GM21529 (cell line): ENCODE data around the gene SNX25.
"Not testable (repeated sequence)": the region's sequence is repeated elsewhere in the genome, so short reads cannot be mapped to it uniquely, and the experiment has no call there.

Source experiments
- ATAC-seq: cut with Tn5 transposase; IDR thresholded peaks from one replicate; pipeline ENCODE4 v1.9.1; 2021; ENCODE audit not compliant: unreplicated experiment

Gene SNX25

DNA sequence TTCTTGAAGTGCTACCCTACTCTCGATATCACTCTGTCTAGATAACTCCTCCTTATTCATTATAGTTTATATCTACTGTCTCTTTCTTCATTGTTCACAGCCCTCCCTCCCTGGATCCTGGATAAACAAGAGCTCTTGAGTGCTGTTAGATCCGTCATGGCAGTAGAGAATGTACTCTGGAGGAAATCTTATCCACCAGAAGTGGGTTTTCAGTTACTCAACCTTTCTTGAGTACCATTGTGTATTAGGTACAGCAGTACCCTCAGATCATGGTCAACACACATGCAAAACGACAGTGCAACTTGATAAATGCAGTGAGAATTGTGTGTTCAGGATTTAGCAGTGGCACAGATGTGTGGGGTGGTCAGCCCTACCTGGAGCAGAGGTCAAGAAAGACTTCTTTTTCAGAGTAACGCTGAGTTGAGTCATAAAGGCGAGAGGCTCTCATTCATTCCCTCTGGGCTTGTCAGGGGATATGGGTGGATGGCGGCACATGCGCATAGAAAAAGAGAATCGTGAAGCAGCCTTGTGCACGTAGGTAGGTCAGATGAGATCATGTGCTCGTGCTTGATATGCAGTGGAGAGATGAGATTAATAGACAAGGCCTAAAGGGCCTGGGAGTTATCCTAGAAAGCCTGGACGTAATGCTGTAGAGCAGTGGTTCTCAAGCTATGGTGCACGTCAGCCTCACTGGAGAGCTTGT is 89.5 kb downstream of the SNX25 start:
- ATAC-seq: no peak

DNA sequence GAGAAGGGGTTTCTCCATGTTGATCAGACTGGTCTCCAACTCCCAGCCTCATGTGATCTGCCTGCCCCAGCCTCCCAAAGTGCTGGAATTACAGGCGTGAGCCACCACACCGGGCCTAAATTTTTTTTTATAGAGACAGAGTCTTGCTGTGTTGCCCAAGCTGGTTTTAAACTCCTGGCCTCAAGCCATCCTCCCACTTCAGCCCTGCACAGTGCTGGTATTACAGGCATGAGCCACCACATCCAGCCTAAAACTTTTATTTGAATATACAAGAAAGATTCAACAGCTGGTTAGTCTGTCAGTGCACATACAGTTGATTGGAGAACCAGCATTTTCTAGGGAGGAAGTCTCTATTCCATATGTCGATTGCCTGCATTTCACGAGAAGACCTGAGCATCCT is 95.1 kb downstream of the SNX25 start:
- ATAC-seq: no peak

DNA sequence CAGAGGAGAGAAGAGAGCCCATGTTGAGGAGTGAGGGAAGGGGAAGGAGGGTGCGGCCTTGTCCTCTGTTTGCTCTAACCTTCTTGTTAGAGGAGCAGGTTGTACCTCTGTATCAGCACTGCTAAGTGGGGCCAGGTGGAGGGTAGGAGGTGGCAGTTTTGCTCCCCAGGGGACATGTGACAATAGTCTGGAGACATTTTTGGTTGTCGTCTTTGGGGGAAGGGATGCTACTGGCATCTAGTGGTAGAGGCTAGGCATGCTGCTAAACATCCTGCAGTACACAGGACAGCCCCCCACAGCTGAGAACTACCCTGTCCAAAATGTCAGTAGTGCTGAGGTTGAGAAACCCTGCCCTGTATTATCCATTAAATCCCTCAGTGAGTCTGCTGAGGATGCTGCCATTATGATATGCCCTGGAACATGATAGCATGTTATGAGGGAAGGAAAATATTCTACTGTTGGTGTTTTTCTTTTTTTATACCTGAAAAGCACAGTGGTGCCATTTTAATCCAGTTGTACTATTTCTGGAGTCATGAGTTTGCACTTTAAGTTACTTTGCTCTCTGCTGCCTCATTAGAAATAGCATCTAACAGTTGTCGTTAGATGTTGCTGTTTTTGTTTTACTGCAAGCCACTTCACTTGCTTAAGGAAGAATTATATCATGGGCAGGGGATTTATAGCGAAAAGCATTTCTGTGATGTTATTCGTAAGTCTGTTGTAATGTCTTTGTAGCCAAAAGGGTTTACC is 95.7 kb downstream of the SNX25 start:
- peak; percentile 37 for ATAC-seq

DNA sequence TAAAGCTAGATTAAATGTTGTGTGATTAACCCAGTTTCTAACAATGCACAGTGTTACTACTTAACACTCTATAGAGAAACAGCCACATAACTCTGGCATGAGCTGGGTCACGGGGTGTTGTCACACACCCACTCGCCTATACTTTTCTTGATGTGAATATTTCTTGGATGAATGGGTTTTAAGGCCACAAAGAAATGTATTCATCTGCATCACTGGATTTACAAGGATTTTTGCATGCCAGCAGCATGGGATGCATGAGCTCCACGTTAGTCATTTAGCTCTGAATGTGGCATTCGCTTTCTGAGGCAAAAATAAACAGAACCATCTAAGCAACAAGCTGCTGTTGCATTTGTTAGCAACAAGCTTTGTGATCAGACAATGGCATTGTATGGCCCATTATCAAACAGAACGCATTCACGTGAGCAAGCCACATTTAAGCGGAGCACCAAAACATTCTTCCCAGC is 96.6 kb downstream of the SNX25 start:
- no peak for ATAC-seq

DNA sequence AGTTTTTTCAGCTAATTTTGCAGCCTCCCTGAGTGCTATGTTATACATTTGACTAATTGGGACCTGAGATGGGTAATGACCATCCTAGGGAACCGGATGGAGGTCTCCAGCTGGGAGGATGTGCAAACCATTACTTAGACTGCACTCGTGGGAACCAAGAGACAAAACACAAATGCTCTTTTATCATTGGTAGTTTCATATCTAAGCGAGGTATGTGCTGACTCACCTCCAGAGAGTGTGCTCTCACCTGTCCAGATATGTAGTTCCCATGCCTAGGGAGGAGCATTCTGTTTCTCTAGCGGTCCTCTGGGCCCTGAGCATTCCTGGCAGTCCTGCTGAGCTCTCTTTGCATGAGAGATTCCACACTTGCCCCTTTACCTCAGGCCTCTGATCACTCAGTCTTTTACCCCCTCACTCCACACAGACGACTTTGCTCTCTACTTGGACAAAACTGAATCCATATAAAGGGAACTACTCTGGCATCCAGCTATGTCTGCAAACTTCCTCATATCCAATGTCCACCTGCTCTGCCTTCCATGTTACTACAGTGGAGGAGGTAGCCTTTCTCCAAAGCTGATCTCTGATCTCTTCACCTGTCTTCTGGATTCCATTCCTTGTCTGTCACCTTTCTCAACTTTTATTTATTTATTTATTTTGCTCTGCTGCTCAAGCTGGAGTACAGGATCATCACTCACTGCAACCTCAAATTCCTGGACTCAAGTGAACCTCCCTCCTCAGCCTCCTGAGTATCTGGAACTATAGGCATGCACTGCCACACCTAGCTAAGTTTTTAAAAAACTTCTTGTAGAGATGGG is 97.9 kb downstream of the SNX25 start:
- ATAC-seq: peak; percentile 64

DNA sequence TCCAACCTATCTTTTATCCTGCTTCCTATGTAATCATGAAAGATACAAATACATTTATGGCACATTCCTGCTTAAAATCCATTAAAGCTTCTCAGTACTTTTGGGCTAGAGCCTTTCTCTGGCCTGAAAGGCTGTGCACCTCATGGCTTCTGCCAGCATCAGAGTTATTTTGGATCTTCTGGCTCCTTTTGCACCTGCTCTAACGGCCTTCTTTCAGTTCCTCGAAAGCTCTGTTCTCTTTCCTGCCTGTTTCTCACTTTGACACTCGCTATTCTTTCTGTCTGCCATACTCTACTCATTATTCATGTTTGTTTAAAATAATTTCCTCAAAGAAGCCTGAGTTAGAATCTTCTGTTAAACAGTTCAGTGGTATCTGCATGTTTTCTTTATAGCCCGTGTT is 100.4 kb downstream of the SNX25 start:
- peak; percentile 48 for ATAC-seq

DNA sequence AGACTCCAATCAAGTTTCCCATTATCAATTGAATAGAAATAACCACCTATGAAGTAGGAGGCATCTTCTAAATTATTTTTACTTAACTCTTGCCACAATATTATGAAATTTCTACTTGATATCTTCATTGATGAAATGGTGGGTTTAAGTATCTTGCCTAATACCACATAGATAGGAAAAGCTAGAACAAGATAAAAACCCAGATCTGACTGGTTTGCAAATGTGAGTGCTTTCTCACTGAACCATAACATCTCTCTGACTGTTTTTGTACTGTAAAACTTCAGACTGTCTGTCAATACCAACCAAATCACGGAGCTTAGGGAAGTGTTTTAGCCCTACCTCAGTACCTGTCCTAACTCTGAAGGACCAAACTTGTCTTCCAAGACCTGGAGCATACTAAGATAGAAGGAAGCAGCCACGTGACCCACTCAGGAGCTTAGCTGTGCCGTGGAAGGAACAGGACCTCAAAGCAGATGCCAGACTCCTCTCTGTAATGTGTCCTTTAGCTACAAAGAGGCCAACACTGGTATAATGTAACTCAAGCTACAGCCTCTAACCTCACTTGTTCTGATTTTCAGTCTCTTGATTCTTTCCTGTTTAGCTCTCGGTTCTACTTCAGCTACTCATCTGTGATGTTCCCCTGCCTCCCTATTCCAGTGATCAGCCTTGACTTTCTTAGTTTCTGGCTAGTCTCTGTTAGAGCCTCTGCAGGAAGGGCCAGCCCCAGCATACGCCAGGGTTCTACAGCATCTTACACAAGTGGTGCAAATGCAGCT is 101.9 kb downstream of the SNX25 start:
- peak; percentile 34 for ATAC-seq

DNA sequence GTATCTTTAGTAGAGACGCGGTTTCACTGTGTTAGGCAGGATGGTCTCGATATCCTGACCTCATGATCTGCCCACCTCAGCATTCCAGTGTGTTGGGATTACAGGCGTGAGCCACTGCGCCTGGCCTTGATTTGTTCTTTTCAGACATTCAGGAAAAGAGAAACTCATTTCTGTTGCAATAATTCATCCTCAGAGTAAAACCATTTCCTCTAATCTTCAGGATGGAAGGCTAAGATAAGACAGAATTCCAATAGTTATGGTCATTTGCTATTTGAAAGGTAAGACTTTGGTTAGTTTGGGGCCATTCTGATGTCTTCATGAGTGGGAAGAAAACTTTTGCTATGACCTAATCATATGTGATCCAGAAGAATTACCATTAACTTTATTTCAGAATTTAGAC is 103.3 kb downstream of the SNX25 start:
- no peak for ATAC-seq

DNA sequence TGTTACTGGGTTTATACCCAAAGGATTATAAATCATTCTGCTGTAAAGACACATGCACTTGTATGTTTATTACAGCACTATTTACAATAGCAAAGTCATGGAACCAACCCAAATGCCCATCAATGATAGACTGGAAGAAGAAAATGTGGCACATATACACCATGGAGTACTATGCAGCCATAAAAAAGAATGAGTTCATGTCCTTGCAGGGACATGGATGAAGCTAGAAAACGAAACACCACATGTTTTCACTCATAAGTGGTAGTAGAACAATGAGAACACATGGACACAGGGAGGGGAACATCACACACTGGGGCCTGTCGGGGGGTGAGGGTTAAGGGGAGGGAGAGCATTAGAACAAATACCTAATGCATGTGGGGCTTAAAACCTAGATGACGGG is 108.1 kb downstream of the SNX25 start:
- not testable (repeated sequence) for ATAC-seq

DNA sequence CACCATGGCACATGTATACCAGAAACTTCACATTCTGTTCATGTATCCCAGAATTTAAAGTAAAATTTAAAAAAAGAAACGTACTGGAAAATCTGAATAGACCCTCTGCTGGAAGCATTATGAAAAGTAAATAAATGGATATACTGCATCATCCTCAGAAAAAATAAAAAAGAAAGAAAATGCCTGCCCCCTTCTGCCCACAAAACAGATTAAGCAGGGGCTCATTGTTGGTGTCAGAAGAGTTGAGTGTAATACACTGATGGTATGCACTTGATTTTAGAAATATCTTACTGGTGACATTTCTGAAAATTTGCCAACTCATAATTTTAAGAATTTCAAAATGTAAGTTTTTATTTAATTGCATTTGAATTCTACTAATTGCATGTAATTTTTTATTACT is 108.5 kb downstream of the SNX25 start:
- ATAC-seq: no peak

DNA sequence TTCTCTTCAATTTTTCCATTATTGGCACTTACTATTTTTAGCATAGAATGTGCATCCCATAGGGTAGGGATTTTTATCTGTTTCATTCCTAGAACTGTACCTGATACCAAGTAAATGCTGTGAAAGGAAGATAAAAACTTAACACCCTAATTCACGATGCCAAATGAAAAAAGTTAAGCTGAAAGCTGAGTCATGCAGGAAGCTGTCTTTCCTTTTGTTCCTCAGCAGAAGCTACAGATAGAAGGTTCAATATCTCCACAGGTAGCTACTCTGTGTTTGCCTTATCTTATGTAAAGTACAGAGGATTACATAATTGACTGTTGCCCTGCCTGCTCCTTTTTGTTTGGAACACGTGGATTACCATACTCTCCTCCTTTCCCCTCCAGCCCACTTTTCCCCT is 109.3 kb downstream of the SNX25 start:
- ATAC-seq: no peak

DNA sequence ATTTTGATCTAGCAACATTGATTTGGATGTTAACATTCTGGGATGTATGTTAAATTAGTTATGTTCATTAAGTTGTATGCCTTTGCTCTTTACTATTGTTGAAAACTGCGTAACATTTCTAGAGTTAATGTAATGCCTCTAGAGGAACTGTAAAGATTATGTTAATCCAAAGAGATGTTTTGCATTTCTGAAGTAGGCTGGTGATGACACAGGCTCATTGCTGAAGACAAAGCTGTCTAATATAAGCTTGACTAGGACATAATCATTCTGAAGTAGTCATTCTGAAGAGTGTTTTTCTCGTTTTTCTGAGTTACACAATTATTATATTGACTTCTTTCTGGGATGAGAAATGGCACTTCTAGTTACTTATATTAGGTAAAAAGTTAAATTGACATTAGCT is 113.4 kb downstream of the SNX25 start:
- no peak for ATAC-seq

DNA sequence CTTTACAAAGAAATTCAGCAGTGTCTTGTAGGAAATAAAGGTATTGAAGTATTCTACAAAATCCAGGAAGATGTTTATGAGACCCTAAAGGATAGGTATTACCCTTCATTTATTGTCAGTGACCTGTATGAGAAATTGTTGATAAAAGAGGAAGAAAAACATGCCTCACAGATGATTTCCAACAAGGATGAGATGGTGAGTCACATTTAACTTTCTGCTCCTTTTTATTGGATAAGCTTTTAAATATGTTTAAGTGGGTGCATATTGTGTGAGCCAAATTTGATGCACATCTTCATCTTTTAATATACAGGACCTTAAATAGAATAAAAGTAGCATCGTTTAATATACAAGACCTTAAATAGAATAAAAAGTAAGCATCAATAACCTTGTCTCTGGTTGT is 114.2 kb downstream of the SNX25 start:
- no peak for ATAC-seq

DNA sequence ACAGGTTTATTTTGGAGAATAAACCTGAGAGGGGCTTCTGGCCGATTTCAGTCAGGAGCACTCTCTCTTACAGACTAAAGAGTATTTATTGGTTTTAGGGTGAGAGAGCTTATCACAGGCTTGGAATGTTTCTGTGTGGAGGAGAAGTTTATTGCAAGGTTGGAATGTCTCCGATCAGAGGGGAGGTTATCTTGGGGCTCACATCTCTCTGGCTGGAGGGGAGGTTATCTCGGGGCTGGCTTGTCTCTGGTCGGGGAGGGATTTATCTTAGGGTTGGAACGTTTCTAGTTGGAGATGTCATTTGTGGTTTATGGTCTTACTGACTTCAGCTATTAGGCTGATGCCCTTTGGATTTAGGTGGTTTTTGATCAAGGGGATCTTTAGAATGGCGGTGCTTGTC is 115.0 kb downstream of the SNX25 start:
- ATAC-seq: not testable (repeated sequence)

DNA sequence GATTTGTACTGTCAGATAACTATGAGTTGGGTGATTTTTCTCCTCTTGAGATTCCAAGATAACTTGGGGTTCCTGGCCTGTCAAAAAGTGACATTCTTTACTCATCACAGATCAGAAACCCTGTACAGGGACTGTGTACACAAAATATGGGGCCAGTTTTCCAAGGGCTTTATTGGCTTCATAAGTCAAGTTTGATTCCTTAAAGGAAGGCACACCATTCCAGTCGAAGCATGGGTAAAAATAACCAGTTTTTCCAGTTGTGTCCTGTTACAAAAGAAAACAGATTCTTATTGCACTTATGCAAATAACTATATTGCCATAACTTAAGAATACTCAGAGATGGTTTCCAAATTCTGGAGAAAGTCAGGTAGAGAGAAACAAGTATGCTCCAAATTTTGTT is 116.3 kb downstream of the SNX25 start:
- ATAC-seq: not testable (repeated sequence)

DNA sequence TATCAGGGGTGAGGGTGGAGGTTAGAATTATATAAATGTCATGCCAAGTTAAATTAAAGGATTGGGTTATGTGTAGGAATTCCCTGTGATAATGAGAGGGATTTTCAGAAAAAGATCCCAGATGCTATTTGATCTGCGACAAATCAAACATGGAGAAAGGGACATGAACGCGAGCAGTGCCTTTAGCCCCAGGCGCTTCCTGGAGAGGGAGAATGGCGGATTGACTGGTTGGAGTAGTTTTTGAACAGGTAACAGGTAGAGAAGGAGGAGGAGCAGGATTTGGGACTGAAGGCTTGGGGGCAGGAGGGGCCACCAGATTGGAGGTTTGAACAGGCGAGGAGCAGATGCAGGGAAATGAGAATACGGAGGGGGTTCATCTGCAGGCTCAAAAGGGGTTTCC is 119.2 kb downstream of the SNX25 start:
- no peak for ATAC-seq

DNA sequence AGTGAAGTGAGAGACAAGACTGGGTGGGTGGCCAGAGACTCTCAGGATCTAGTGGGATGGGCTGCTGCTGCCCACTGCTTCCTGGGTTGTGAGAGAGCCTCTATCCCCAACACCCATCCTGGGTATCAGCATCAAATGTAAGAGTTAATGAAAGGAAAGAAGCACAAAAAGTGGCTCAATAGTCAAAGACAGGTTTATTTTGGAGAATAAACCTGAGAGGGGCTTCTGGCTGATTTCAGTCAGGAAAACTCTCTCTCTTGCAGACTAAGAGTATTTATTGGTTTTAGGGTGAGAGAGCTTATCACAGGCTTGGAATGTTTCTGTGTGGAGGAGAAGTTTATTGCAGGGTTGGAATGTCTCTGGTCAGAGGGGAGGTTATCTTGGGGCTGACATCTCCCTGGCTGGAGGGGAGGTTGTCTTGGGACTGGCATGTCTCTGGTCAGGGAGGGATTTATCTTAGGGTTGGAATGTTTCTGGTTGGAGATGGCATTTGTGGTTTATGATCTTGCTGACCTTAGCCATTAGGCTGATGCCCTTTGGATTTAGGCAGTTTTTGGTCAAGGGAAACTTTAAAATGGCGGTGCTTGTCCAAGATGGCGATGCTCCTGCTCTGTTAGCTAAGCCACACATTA is 120.6 kb downstream of the SNX25 start:
- not testable (repeated sequence) for ATAC-seq

DNA sequence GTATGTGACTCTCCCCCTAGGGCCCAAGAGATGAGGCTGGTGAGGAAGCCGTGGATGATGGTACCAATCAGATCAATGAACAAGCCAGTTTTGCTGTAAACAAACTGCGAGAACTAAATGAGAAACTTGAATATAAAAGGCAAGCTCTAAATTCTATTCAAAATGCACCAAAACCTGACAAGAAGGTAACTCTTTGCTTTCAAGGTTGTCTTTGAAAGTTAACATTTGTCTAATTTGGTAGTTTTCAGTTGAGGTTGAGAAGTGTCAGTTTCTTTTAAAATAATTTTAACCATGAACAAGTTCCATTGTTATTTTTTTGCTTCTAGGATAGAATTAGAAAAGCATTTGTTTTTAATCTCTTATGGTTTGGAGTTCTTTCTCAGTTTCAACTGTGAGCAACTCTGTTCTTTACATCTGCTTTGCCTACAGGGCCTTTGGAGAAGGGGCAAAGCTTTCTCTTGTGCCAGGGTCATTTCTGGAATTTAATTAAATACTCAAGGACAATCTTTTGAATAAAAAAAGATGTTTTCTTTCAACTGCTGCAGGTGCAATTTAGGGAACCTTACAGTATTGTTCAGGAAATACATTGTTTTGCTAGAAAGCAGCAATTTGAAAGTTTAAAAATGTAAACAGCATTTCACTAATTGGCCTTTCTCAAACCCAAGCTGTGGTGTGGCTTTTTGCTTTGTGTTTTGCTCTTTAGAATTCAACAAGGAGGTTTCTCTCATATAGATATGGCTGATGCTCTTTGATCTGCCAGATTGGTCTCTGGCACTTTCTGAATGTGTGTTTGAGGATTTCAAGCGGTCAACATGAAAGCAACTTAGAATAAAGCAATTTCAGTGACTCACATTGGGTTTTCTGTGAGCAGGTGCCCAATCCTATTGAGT is 123.4 kb downstream of the SNX25 start:
- ATAC-seq: peak; percentile 81

DNA sequence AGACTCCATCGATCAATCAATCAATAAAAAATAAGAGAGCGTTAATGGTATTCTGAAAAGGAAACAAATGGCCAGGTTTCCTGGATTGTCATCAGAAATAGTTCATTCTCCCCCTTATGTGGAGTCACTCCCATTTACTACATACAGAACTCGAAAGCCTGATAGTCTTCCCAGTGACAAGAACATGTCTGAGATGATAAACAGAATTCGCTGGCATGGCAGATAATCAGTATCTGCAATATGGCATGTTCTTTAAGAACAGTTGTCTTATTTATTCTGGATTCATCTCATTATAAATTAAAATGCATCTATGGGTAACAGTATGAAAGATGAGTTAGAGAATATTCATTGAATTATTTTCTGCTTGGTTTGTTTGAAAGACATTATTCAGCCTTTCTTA is 124.9 kb downstream of the SNX25 start:
- no peak for ATAC-seq
